ENCODE measurements around the gene MYADM. TPM values are rescaled to one million over a fixed set of nuclear protein-coding genes. Genes with fewer than 3 reads are reported as not detected.

The MYADM gene
- total and polyA plus RNA-seq, 2 of the 13 experiments (the other 11 are each of a cell fraction or from before 2014, with no cell fraction given) = 19.9 to 38.1 TPM

- no peak for TF ChIP-seq KIAA2018 (CRISPR knock-in tag; IDR thresholded peaks at IDR 0.05; ENCODE audit: borderline replicate concordance)
- TF ChIP-seq THAP9 (CRISPR knock-in tag; IDR thresholded peaks at IDR 0.05; ENCODE audit: borderline replicate concordance) = peak; percentile 54; the same call in 1 of the 2 replicates
- TF ChIP-seq ZSCAN20 (CRISPR knock-in tag; IDR thresholded peaks at IDR 0.05; ENCODE audit: borderline replicate concordance) = no peak
- no peak for TF ChIP-seq HNRNPLL (IDR thresholded peaks at IDR 0.05; ENCODE audit: low read depth, low read length, poor library complexity, severe bottlenecking)
- peak; percentile 71 for TF ChIP-seq MEF2D (CRISPR knock-in tag; IDR thresholded peaks at IDR 0.05)
- TF ChIP-seq SALL2 (CRISPR knock-in tag; IDR thresholded peaks at IDR 0.05) = no peak; the same call in 1 of the 2 replicates
- peak; percentile 50; the same call in 1 of the 2 replicates for TF ChIP-seq NR2C2 (CRISPR knock-in tag; IDR thresholded peaks at IDR 0.05; ENCODE audit: borderline replicate concordance)
- peak; percentile 69 for TF ChIP-seq MTA1 (CRISPR knock-in tag; IDR thresholded peaks at IDR 0.05; ENCODE audit: borderline replicate concordance)
- TF ChIP-seq ZNF276 (CRISPR knock-in tag; IDR thresholded peaks at IDR 0.05; ENCODE audit: low read depth) = no peak
- no peak for TF ChIP-seq ZNF780A (CRISPR knock-in tag; IDR thresholded peaks at IDR 0.05)
- TF ChIP-seq ZBTB8A (CRISPR knock-in tag; IDR thresholded peaks at IDR 0.05; ENCODE audit: borderline replicate concordance, low read depth) = no peak
- peak; percentile 90 for TF ChIP-seq THRA (CRISPR knock-in tag; IDR thresholded peaks at IDR 0.05; ENCODE audit: borderline replicate concordance)
- no peak for TF ChIP-seq MBNL3 (CRISPR knock-in tag; conservative IDR thresholded peaks at IDR 0.05)
- TF ChIP-seq ZNF484 (CRISPR knock-in tag; IDR thresholded peaks at IDR 0.05; ENCODE audit: borderline replicate concordance, low read depth) = no peak
Observed at GRCh38 chr19:53864308-53864836, 3.3 kb upstream of the MYADM start (continued).

Measured in HepG2 (cell line).